Progenitor cell of endocrine pancreas (in vitro differentiated cells): Measurements from ENCODE around the gene ALKBH6. TPM values are rescaled to one million over a fixed set of nuclear protein-coding genes. Genes with fewer than 3 reads are reported as not detected.

Source experiments
- DNase-seq: peaks from one replicate; pipeline ENCODE4 v3.0.0; 2021; ENCODE audit warnings: low spot score; ENCODE audit not compliant: unreplicated experiment
- H3K27ac Mint-ChIP-seq: 2 replicates; pipeline ENCODE4 v1.8.0; 2021; ENCODE audit warnings: mild to moderate bottlenecking, moderate library complexity, mixed read lengths
- H3K27me3 Mint-ChIP-seq: 2 replicates; pipeline ENCODE4 v1.8.0; 2021; ENCODE audit warnings: mixed read lengths
- H3K36me3 Mint-ChIP-seq: 2 replicates; pipeline ENCODE4 v1.8.0; 2022; ENCODE audit warnings: mixed read lengths; ENCODE audit not compliant: insufficient read depth
- H3K4me1 Mint-ChIP-seq: 2 replicates; pipeline ENCODE4 v1.8.0; 2021; ENCODE audit warnings: low read depth, mixed read lengths
- H3K4me3 Mint-ChIP-seq: 2 replicates; pipeline ENCODE4 v1.8.0; 2021; ENCODE audit warnings: low read depth, mild to moderate bottlenecking, moderate library complexity, mixed read lengths
- H3K9me3 Mint-ChIP-seq: 2 replicates; pipeline ENCODE4 v1.8.0; 2021; ENCODE audit warnings: low read depth, mixed read lengths
- total RNA-seq: library from RNA; stranded (reverse); gene quantifications from 2 replicates; pipeline ENCODE4 v1.2.1, GENCODE V29; 2021
- TF ChIP-seq, protein P1 (sequence below): fragments of 200-600 bp; sonication (generic); IDR thresholded peaks from one replicate; pipeline ENCODE4 v1.5.0; 2021; ENCODE audit warnings: antibody characterized with exemption, mild to moderate bottlenecking; ENCODE audit not compliant: unreplicated experiment

ALKBH6 gene
- total RNA-seq, 1 donor from 2014 or later: 36.8 TPM

DNA sequence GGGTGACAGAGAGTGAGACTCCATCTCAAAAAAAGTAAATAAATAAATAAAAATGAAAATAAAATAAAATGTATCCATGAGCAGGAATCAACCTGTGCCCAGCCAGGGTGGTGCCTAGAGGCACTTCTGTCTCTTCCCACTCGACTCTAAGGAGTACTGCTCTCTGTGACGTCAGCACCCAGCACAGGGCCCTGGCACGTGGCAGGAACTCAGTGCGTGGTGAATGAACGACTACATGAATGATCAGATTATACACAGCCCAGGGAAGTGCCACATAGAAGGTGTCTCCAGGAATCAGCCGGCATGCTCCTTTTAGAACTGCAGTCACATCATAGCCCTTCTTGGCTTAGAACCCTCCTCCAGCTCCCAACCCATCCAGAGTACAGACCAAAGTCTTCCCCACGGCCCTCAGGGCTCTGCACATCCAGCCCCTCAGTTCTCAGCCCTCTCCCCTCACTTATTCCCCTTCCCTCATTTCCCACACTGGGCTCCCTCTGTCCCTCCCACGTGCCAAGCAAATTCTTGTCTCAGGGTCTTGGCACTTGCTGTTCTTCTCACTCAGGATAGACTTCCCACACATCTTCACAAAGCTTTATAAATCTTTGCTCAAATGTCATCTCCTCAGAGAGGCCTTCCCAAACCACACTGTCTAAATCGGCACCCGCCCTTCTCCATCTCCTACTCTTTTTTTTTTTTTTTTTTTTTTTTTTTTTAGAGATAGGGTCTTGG lies 14.5 kb upstream of the ALKBH6 start:
- H3K4me1 Mint-ChIP-seq: peaks cover 5% of the 10 kb centered on the region
- TF ChIP-seq, protein P1, sequence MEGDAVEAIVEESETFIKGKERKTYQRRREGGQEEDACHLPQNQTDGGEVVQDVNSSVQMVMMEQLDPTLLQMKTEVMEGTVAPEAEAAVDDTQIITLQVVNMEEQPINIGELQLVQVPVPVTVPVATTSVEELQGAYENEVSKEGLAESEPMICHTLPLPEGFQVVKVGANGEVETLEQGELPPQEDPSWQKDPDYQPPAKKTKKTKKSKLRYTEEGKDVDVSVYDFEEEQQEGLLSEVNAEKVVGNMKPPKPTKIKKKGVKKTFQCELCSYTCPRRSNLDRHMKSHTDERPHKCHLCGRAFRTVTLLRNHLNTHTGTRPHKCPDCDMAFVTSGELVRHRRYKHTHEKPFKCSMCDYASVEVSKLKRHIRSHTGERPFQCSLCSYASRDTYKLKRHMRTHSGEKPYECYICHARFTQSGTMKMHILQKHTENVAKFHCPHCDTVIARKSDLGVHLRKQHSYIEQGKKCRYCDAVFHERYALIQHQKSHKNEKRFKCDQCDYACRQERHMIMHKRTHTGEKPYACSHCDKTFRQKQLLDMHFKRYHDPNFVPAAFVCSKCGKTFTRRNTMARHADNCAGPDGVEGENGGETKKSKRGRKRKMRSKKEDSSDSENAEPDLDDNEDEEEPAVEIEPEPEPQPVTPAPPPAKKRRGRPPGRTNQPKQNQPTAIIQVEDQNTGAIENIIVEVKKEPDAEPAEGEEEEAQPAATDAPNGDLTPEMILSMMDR: no peak
- H3K27me3 Mint-ChIP-seq: no peaks in the 10 kb centered on the region
- peaks cover 5% of the 10 kb centered on the region for H3K36me3 Mint-ChIP-seq
- no peak for DNase-seq
- H3K27ac Mint-ChIP-seq: no peak overlapping the region
- H3K4me3 Mint-ChIP-seq: no peak overlapping the region
- H3K9me3 Mint-ChIP-seq: no peaks in the 10 kb centered on the region

DNA sequence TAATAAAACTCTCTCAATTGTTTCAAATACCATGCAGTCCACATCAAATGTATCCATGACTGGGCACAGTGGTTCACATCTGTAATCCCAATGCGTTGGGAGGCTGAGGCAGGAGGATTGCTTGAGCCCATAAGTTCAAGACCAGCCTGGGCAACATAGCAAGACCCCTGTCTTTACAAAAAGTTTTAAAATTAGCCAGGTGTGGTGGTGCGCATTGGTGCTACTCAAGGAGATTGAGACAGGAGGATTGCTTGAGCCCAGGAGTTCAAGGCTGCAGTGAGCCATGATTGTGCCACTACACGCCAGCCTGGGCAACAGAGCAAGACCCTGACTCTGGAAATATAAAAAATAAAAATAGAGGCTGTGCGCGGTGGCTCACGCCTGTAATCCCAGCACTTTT lies 13.7 kb upstream of the ALKBH6 start:
- H3K36me3 Mint-ChIP-seq: peaks cover 5% of the 10 kb centered on the region
- TF ChIP-seq, protein P1: no peak
- no peaks in the 10 kb centered on the region for H3K9me3 Mint-ChIP-seq
- DNase-seq: no peak
- peaks cover 5% of the 10 kb centered on the region for H3K4me1 Mint-ChIP-seq
- H3K27me3 Mint-ChIP-seq: no peaks in the 10 kb centered on the region
- no peak overlapping the region for H3K4me3 Mint-ChIP-seq
- H3K27ac Mint-ChIP-seq: no peak overlapping the region

DNA sequence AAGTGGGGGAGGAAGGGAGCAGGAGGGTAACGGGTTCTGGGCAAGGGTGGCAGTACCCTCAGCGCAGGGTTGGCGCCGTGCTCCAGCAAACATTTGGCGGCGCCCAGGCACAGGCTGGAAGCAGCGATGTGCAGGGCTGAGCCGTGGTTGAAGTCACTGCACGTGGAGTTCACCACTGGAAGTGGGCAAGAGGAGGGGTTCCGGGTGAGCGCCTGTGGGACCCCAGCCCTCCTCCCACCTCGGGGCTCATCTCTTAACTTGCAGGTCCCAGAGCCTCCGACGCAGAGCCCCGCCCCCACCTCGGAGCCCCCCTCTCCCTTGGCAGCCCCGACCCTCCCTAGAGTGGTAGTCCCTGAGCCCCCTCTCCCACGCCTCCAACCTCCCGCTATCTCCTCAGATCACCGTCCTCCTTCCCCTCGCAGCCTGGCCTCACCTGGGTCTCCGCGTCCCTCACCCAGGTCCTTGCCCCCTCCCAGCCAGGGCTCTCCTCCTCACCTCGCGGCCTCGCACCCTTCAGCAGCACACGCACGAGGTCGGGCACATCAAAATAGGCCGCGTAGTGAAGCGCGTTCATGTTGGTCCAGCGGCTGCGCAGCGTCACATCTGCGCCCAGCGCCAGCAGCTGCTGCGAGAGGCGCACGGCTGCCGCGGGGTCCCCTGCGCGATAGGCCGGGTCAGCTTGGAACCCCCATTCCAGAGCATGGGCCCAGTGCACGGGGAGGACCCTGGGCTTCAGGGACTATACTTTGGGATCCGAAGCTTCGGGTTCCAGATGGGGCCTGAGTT lies 12.3 kb upstream of the ALKBH6 start:
- no peak overlapping the region for H3K4me3 Mint-ChIP-seq
- TF ChIP-seq, protein P1: no peak
- no peak for DNase-seq
- H3K9me3 Mint-ChIP-seq: no peaks in the 10 kb centered on the region
- no peaks in the 10 kb centered on the region for H3K27me3 Mint-ChIP-seq
- H3K27ac Mint-ChIP-seq: no peak overlapping the region
- H3K4me1 Mint-ChIP-seq: peaks cover 1% of the 10 kb centered on the region
- H3K36me3 Mint-ChIP-seq: peaks cover 5% of the 10 kb centered on the region

DNA sequence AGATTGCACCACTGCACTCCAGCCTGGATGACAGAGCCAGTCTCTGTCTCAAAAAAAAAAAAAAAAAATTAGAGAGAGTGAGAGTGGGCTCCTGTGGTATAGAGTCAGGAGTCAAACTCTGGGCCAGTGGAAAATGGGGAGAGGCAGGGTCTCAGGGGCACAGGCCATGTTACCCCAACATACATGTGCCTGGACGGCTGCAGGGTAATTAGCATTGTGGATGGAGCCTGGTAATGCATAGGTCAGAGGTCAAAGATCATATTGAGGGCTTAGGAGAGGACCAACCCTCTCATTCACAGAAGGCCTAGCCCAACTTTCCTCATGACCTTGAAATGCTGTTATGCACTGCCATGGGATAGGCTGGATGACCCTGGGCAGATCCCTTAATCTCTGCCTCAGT lies 11.5 kb upstream of the ALKBH6 start:
- Mint-ChIP-seq H3K4me3 (no peak overlapping the region), H3K4me1 (no peaks in the 10 kb centered on the region), H3K9me3 (no peaks in the 10 kb centered on the region), H3K36me3 (peaks cover 5% of the 10 kb centered on the region), H3K27me3 (no peaks in the 10 kb centered on the region), H3K27ac (no peak overlapping the region)
- DNase-seq: no peak
- TF ChIP-seq, protein P1: no peak

DNA sequence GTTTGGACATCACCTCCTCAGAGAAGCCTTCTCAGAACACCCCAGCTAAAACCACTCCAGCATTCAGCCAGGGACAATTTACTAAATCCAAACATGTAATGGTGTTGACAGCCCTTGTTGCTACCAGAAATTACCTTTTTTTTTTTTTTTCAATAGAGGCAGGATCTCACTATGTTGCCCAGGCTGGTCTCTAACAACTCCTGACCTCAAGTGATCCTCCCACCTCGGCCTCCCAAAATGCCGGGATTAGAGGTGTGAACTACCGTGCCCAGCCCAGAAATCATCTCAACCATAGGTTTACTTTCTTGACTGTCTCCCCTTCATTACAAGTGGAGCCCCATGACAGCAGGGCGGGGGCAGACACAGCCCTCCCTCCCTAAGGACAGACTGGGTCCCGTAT lies 9.4 kb upstream of the ALKBH6 start:
- Mint-ChIP-seq H3K36me3 (peaks cover 2% of the 10 kb centered on the region), H3K27ac (no peak overlapping the region), H3K9me3 (no peaks in the 10 kb centered on the region), H3K4me3 (no peak overlapping the region), H3K4me1 (no peaks in the 10 kb centered on the region), H3K27me3 (no peaks in the 10 kb centered on the region)
- TF ChIP-seq, protein P1: no peak
- DNase-seq: no peak
